GM12878 (cell line): ENCODE results near the gene SORBS2.

Source experiments
- ATF7 ChIP-seq: fragments of 450-650 bp; IDR thresholded peaks from 2 replicates; pipeline ENCODE4 v1.6.1; 2016; ENCODE audit warnings: low read depth, mild to moderate bottlenecking
- BRCA1 ChIP-seq: IDR thresholded peaks from 2 replicates; pipeline ENCODE4 v1.6.1; 2011; ENCODE audit warnings: low read depth, low read length, improper control_type of control experiment
- KLF5 ChIP-seq: fragments of 450-650 bp; IDR thresholded peaks from 2 replicates; pipeline ENCODE4 v1.6.1; 2014; ENCODE audit warnings: mild to moderate bottlenecking; ENCODE audit not compliant: partially characterized antibody
- MTA3 ChIP-seq: IDR thresholded peaks from 2 replicates; pipeline ENCODE4 v1.6.1; 2012; ENCODE audit warnings: low read length, inconsistent platforms, borderline replicate concordance
- MYC ChIP-seq: IDR thresholded peaks from 2 replicates; pipeline ENCODE4 v1.6.1; 2011; ENCODE audit warnings: mild to moderate bottlenecking, low read length, moderate library complexity, inconsistent platforms; ENCODE audit not compliant: insufficient read depth, insufficient replicate concordance, insufficient read length, severe bottlenecking
- NR2C2 ChIP-seq: IDR thresholded peaks from 2 replicates; pipeline ENCODE4 v1.6.1; 2011; ENCODE audit warnings: borderline replicate concordance, low read depth; ENCODE audit not compliant: control insufficient read depth, insufficient read length
- NR2F1 ChIP-seq: fragments of 450-650 bp; conservative IDR thresholded peaks from 2 replicates; pipeline ENCODE4 v1.6.1; 2017; ENCODE audit warnings: mild to moderate bottlenecking
- POLR2A ChIP-seq: IDR thresholded peaks from 2 replicates; pipeline ENCODE4 v1.6.1; 2011; ENCODE audit warnings: low read depth, mild to moderate bottlenecking, low read length
- SMAD1 ChIP-seq: fragments of 450-650 bp; IDR thresholded peaks from 2 replicates; pipeline ENCODE4 v1.6.1; 2018; ENCODE audit warnings: mild to moderate bottlenecking, low read depth; ENCODE audit not compliant: partially characterized antibody
- SUZ12 ChIP-seq: fragments of 200-600 bp; sonication (generic); IDR thresholded peaks from one replicate; pipeline ENCODE4 v1.6.1; 2018; ENCODE audit warnings: antibody characterized with exemption, mild to moderate bottlenecking; ENCODE audit not compliant: unreplicated experiment
- ZNF384 ChIP-seq: IDR thresholded peaks from 2 replicates; pipeline ENCODE4 v1.6.1; 2012; ENCODE audit warnings: low read depth, mild to moderate bottlenecking, low read length, improper control_type of control experiment, borderline replicate concordance
- TF ChIP-seq, protein P1 (sequence below), 3 experiments: IDR thresholded peaks in 2 of 3; conservative IDR thresholded peaks in 1 of 3; 2 replicates each; pipeline ENCODE4 v1.5.1; 2011; ENCODE audit warnings: low read depth in 3 of 3, low read length in 3 of 3, mild to moderate bottlenecking in 3 of 3, control low read depth in 2 of 3, moderate library complexity in 2 of 3, inconsistent platforms in 1 of 3, mixed read lengths in 1 of 3; ENCODE audit not compliant: control insufficient read depth in 2 of 3, insufficient read depth in 1 of 3; ENCODE audit errors: extremely low read depth in 1 of 3
- TF ChIP-seq, protein P2 (sequence below): IDR thresholded peaks from 2 replicates; pipeline ENCODE4 v1.6.1; 2011; ENCODE audit warnings: low read depth, mild to moderate bottlenecking, low read length, moderate library complexity, borderline replicate concordance; ENCODE audit errors: extremely low read depth
- TF ChIP-seq, protein P3 (sequence below): IDR thresholded peaks from 2 replicates; pipeline ENCODE4 v1.6.1; 2012; ENCODE audit warnings: mild to moderate bottlenecking, low read depth, low read length

DNA sequence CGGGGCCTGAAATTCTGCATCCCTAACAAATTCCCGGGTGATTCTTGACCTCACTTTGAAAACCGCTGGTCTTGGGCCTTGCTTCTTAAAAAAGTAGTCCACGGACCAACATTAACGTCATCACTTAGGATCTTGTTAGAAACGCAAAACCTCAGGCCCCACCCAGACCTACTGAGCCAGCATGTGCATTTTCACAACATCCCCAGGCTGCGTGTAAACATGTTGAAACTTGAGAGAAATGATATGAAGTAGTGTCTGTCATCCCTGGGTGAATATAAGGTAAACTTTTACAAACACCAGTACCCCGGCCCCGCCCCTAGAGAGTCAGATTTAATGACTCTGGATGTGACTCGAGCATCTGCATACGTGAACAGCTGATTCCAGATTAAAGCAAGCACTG, 33.7 kb downstream of the SORBS2 start:
- TF ChIP-seq, protein P1, sequence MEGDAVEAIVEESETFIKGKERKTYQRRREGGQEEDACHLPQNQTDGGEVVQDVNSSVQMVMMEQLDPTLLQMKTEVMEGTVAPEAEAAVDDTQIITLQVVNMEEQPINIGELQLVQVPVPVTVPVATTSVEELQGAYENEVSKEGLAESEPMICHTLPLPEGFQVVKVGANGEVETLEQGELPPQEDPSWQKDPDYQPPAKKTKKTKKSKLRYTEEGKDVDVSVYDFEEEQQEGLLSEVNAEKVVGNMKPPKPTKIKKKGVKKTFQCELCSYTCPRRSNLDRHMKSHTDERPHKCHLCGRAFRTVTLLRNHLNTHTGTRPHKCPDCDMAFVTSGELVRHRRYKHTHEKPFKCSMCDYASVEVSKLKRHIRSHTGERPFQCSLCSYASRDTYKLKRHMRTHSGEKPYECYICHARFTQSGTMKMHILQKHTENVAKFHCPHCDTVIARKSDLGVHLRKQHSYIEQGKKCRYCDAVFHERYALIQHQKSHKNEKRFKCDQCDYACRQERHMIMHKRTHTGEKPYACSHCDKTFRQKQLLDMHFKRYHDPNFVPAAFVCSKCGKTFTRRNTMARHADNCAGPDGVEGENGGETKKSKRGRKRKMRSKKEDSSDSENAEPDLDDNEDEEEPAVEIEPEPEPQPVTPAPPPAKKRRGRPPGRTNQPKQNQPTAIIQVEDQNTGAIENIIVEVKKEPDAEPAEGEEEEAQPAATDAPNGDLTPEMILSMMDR (IDR thresholded peaks at IDR 0.05 in 2 of 3, conservative IDR thresholded peaks at IDR 0.05 in 1 of 3; ENCODE audit: control insufficient read depth in 2 of 3, extremely low read depth in 1 of 3, insufficient read depth in 1 of 3, low read depth in 3 of 3, low read length in 3 of 3) = no peak
- TF ChIP-seq KLF5 = no peak
- TF ChIP-seq POLR2A = no peak
- TF ChIP-seq ATF7 = no peak
- TF ChIP-seq NR2C2 = no peak
- TF ChIP-seq NR2F1 = no peak
- TF ChIP-seq, protein P2, sequence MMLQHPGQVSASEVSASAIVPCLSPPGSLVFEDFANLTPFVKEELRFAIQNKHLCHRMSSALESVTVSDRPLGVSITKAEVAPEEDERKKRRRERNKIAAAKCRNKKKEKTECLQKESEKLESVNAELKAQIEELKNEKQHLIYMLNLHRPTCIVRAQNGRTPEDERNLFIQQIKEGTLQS = no peak
- TF ChIP-seq BRCA1 = no peak
- no peak for TF ChIP-seq ZNF384
- TF ChIP-seq MYC = no peak
- TF ChIP-seq, protein P3, sequence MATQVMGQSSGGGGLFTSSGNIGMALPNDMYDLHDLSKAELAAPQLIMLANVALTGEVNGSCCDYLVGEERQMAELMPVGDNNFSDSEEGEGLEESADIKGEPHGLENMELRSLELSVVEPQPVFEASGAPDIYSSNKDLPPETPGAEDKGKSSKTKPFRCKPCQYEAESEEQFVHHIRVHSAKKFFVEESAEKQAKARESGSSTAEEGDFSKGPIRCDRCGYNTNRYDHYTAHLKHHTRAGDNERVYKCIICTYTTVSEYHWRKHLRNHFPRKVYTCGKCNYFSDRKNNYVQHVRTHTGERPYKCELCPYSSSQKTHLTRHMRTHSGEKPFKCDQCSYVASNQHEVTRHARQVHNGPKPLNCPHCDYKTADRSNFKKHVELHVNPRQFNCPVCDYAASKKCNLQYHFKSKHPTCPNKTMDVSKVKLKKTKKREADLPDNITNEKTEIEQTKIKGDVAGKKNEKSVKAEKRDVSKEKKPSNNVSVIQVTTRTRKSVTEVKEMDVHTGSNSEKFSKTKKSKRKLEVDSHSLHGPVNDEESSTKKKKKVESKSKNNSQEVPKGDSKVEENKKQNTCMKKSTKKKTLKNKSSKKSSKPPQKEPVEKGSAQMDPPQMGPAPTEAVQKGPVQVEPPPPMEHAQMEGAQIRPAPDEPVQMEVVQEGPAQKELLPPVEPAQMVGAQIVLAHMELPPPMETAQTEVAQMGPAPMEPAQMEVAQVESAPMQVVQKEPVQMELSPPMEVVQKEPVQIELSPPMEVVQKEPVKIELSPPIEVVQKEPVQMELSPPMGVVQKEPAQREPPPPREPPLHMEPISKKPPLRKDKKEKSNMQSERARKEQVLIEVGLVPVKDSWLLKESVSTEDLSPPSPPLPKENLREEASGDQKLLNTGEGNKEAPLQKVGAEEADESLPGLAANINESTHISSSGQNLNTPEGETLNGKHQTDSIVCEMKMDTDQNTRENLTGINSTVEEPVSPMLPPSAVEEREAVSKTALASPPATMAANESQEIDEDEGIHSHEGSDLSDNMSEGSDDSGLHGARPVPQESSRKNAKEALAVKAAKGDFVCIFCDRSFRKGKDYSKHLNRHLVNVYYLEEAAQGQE = no peak
- TF ChIP-seq SMAD1 = no peak
- no peak for TF ChIP-seq MTA3
- TF ChIP-seq SUZ12 = no peak
